ENCODE measurements around the gene FGF7.

DNA sequence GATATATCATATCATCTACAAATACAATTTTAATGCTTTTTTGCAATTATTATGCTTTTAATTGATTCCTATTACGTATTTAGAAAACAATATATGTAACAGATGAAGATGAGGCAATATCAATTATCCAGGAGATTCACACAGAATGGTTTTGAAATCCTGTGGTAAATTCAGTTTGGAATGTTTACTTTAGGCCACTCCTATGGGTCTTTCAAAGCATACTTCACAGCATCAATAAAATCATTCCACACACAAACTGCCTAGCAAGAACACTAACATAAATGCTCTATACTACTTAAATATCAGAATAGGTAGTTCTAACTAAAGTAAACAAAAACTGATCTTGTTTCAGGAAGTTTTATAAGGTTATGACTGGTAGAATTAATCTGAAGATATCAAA, 107.0 kb downstream of the FGF7 start:
- TF ChIP-seq POLR2A (IDR thresholded peaks at IDR 0.05; ENCODE audit: low read depth, low read length): no peak
- TF ChIP-seq, protein P1, sequence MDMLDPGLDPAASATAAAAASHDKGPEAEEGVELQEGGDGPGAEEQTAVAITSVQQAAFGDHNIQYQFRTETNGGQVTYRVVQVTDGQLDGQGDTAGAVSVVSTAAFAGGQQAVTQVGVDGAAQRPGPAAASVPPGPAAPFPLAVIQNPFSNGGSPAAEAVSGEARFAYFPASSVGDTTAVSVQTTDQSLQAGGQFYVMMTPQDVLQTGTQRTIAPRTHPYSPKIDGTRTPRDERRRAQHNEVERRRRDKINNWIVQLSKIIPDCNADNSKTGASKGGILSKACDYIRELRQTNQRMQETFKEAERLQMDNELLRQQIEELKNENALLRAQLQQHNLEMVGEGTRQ (IDR thresholded peaks at IDR 0.05; ENCODE audit: borderline replicate concordance, low read depth, low read length): no peak
- TF ChIP-seq, protein P2, sequence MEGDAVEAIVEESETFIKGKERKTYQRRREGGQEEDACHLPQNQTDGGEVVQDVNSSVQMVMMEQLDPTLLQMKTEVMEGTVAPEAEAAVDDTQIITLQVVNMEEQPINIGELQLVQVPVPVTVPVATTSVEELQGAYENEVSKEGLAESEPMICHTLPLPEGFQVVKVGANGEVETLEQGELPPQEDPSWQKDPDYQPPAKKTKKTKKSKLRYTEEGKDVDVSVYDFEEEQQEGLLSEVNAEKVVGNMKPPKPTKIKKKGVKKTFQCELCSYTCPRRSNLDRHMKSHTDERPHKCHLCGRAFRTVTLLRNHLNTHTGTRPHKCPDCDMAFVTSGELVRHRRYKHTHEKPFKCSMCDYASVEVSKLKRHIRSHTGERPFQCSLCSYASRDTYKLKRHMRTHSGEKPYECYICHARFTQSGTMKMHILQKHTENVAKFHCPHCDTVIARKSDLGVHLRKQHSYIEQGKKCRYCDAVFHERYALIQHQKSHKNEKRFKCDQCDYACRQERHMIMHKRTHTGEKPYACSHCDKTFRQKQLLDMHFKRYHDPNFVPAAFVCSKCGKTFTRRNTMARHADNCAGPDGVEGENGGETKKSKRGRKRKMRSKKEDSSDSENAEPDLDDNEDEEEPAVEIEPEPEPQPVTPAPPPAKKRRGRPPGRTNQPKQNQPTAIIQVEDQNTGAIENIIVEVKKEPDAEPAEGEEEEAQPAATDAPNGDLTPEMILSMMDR (IDR thresholded peaks at IDR 0.05 in 2 of 3, conservative IDR thresholded peaks at IDR 0.05 in 1 of 3; ENCODE audit: control insufficient read depth in 2 of 3, extremely low read depth in 1 of 3, insufficient read depth in 1 of 3, low read depth in 3 of 3, low read length in 3 of 3): no peak
- no peak for TF ChIP-seq FOXM1 (IDR thresholded peaks at IDR 0.05; ENCODE audit: low read depth, low read length)
- no peak for TF ChIP-seq JUNB (IDR thresholded peaks at IDR 0.05)
- TF ChIP-seq ESRRA (IDR thresholded peaks at IDR 0.05; ENCODE audit: low read length): no peak
- TF ChIP-seq ZNF384 (IDR thresholded peaks at IDR 0.05; ENCODE audit: borderline replicate concordance, low read depth, low read length): no peak
